K562 (cell line): ENCODE data around the gene NUSAP1. TPM values are rescaled to one million over a fixed set of nuclear protein-coding genes. Genes with fewer than 3 reads are reported as not detected.

Source experiments
- CAMTA2 ChIP-seq: fragments of 250-450 bp; sonication (Bioruptor Pico); conservative IDR thresholded peaks from 2 replicates; pipeline ENCODE4 v1.5.1; 2022
- CEBPG ChIP-seq, 3 experiments: fragments of 200-800 bp in 1 of 3; sonication (Bioruptor generic) in 1 of 3; sonication (generic) in 1 of 3; formaldehyde crosslinking in 1 of 3; IDR thresholded peaks in 2 of 3; conservative IDR thresholded peaks in 1 of 3; 2 replicates each; pipeline versions ENCODE4 v1.6.1 to v1.8.0; 2016 to 2022; ENCODE audit warnings: missing compliant biosample characterization in 2 of 3, missing genetic modification characterization in 2 of 3, mild to moderate bottlenecking in 1 of 3, missing genetic modification reagents in 1 of 3
- CREM ChIP-seq: IDR thresholded peaks from 2 replicates; pipeline ENCODE4 v1.6.1; 2014; ENCODE audit warnings: antibody characterized with exemption, low read depth
- ETV6 ChIP-seq, 3 experiments: fragments of 150-350 bp in 1 of 3; sonication (generic) in 1 of 3; formaldehyde crosslinking in 1 of 3; IDR thresholded peaks; 2 replicates each; pipeline versions ENCODE4 v1.6.1 to v1.8.0; 2014 to 2022; ENCODE audit warnings: borderline replicate concordance in 2 of 3, low read depth in 2 of 3, antibody characterized with exemption in 1 of 3, low read length in 1 of 3, mild to moderate bottlenecking in 1 of 3, missing genetic modification reagents in 1 of 3
- HDAC2 ChIP-seq: fragments of 450-650 bp; IDR thresholded peaks from 2 replicates; pipeline ENCODE4 v1.6.1; 2016; ENCODE audit warnings: mild to moderate bottlenecking
- MIER1 ChIP-seq: fragments of 450-650 bp; IDR thresholded peaks from 2 replicates; pipeline ENCODE4 v1.6.1; 2016; ENCODE audit warnings: antibody characterized with exemption, mild to moderate bottlenecking, low read depth
- NR2F6 ChIP-seq: fragments of 450-650 bp; formaldehyde crosslinking; IDR thresholded peaks from 2 replicates; pipeline ENCODE4 v1.4.0; 2020; ENCODE audit warnings: mild to moderate bottlenecking
- PRPF4 ChIP-seq: fragments of 200-400 bp; formaldehyde crosslinking; IDR thresholded peaks from one replicate; pipeline ENCODE4 v1.6.1; 2017; ENCODE audit warnings: low read length, low read depth, mild to moderate bottlenecking; ENCODE audit not compliant: insufficient read depth, poor library complexity, severe bottlenecking
- TFE3 ChIP-seq: fragments of 450-650 bp; formaldehyde crosslinking; IDR thresholded peaks from 2 replicates; pipeline ENCODE4 v1.4.0; 2020; ENCODE audit warnings: mild to moderate bottlenecking, mixed read lengths
- TSHZ1 ChIP-seq: fragments of 250-450 bp; sonication (Bioruptor Pico); IDR thresholded peaks from 2 replicates; pipeline ENCODE4 v1.4.0; 2020; ENCODE audit warnings: mild to moderate bottlenecking, moderate library complexity
- polyA plus RNA-seq, 8 experiments: library from polyadenylated mRNA; depleted of rRNA in 4 of 8; stranded (reverse) in 5 of 8; unstranded in 3 of 8; fragments of >200 nt; fragmentation: Nextera tagmentation in 2 of 8; fragmentation: Illumina TruSeq in 1 of 8; extraction: Ambion mirVana in 2 of 8; extraction: Trizol in 1 of 8; gene quantifications; 2 replicates each; pipeline versions ENCODE4 v1.2.1 to v1.2.3, GENCODE V29; 2011 to 2014; ENCODE audit warnings: inconsistent platforms in 1 of 8, missing spikeins in 1 of 8
- total RNA-seq, 7 experiments: library from RNA; depleted of rRNA in 6 of 7; stranded (reverse); fragments of >200 nt in 6 of 7; fragmentation: Illumina TruSeq in 2 of 7; extraction: Trizol in 2 of 7; gene quantifications; 2 replicates each; pipeline versions ENCODE4 v1.2.1 to v1.2.3, GENCODE V29; 2011 to 2021; ENCODE audit warnings: low replicate concordance in 1 of 7
- TF ChIP-seq, protein P1 (sequence below): fragments of 450-650 bp; IDR thresholded peaks from 2 replicates; pipeline ENCODE4 v1.6.1; 2016; ENCODE audit warnings: low read depth

The NUSAP1 gene
- total and polyA plus RNA-seq, 9 of the 15 experiments (the other 6 are each of a cell fraction or from before 2014, with no cell fraction given), result 119 to 266 (median 227) TPM

- TF ChIP-seq CREM (peak; percentile 87), NR2F6 (CRISPR knock-in tag) (no peak), CAMTA2 (CRISPR knock-in tag) (no peak), HDAC2 (peak; percentile 11), TFE3 (CRISPR knock-in tag) (peak; percentile 72), PRPF4 (no peak), CEBPG (CRISPR knock-in tag; IDR thresholded peaks at IDR 0.05) (peak; percentile 81), CEBPG (tag; conservative IDR thresholded peaks at IDR 0.05 in 1 of 2, IDR thresholded peaks at IDR 0.05 in 1 of 2) (peak in 1 of 2 experiments; percentile 39; a peak in 1 of 4 replicates), MIER1 (no peak), ETV6 (IDR thresholded peaks at IDR 0.05; ENCODE audit: borderline replicate concordance in 1 of 2, low read depth in 2 of 2, low read length in 1 of 2) (0 out of 4 replicates have a peak, but pooled peaks of 1 of the 2 experiments have one; percentile 30), ETV6 (CRISPR knock-in tag; IDR thresholded peaks at IDR 0.05; ENCODE audit: borderline replicate concordance) (0 out of 2 replicates have a peak, but pooled peaks have one; percentile 55), TSHZ1 (CRISPR knock-in tag) (no peak)
- TF ChIP-seq, protein P1, sequence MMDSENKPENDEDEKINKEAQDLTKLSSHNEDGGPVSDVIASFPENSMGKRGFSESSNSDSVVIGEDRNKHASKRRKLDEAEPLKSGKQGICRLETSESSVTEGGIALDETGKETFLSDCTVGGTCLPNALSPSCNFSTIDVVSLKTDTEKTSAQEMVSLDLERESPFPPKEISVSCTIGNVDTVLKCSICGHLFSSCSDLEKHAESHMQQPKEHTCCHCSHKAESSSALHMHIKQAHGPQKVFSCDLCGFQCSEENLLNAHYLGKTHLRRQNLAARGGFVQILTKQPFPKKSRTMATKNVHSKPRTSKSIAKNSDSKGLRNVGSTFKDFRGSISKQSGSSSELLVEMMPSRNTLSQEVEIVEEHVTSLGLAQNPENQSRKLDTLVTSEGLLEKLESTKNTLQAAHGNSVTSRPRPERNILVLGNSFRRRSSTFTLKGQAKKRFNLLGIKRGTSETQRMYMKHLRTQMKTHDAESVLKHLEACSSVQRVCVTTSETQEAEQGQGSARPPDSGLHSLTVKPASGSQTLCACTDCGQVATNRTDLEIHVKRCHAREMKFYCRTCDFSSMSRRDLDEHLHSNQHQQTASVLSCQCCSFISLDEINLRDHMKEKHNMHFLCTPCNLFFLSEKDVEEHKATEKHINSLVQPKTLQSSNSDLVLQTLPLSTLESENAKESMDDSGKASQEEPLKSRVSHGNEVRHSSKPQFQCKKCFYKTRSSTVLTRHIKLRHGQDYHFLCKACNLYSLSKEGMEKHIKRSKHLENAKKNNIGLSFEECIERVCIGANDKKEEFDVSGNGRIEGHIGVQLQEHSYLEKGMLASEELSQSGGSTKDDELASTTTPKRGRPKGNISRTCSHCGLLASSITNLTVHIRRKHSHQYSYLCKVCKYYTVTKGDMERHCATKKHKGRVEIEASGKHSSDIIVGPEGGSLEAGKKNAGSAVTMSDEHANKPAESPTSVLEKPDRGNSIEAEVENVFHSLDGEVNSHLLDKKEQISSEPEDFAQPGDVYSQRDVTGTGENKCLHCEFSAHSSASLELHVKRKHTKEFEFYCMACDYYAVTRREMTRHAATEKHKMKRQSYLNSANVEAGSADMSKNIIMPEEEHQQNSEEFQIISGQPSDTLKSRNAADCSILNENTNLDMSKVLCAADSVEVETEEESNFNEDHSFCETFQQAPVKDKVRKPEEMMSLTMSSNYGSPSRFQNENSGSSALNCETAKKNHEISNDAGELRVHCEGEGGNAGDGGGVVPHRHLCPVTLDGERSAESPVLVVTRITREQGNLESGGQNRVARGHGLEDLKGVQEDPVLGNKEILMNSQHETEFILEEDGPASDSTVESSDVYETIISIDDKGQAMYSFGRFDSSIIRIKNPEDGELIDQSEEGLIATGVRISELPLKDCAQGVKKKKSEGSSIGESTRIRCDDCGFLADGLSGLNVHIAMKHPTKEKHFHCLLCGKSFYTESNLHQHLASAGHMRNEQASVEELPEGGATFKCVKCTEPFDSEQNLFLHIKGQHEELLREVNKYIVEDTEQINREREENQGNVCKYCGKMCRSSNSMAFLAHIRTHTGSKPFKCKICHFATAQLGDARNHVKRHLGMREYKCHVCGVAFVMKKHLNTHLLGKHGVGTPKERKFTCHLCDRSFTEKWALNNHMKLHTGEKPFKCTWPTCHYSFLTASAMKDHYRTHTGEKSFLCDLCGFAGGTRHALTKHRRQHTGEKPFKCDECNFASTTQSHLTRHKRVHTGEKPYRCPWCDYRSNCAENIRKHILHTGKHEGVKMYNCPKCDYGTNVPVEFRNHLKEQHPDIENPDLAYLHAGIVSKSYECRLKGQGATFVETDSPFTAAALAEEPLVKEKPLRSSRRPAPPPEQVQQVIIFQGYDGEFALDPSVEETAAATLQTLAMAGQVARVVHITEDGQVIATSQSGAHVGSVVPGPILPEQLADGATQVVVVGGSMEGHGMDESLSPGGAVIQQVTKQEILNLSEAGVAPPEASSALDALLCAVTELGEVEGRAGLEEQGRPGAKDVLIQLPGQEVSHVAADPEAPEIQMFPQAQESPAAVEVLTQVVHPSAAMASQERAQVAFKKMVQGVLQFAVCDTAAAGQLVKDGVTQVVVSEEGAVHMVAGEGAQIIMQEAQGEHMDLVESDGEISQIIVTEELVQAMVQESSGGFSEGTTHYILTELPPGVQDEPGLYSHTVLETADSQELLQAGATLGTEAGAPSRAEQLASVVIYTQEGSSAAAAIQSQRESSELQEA, result peak; percentile 68; the same call in 1 of the 2 replicates
Measured at GRCh38 chr15:41283653-41284426, 48.8 kb upstream of the NUSAP1 start (continued).
